B cell (primary cell): ENCODE data around the gene ABLIM3. TPM values are rescaled to one million over a fixed set of nuclear protein-coding genes. Genes with fewer than 3 reads are reported as not detected.

Experiments
- ATAC-seq: fragments of 200-7000 bp; cut with Tn5 transposase; one replicate; pipeline ENCODE4 v1.10.0; 2021; ENCODE audit warnings: low read depth, mild to moderate bottlenecking, moderate number of reproducible peaks, moderate library complexity
- CTCF ChIA-PET: fragments of 350-600 bp; sonication (Branson Sonifier 250); formaldehyde crosslinking; loops from one replicate; lab custom pipeline; 2021; ENCODE audit warnings: antibody characterized with exemption, inconsistent platforms; lab: Charles Lee
- POLR2A ChIA-PET: fragments of 350-600 bp; sonication (Branson Sonifier 250); formaldehyde crosslinking; loops from one replicate; lab custom pipeline; 2021; ENCODE audit warnings: antibody characterized with exemption; lab: Charles Lee
- DNase-seq: peaks from one replicate; pipeline ENCODE4 v3.0.0; 2013
- H2AFZ ChIP-seq: 2 replicates; pipeline ENCODE4 v1.6.1; 2012; ENCODE audit warnings: mild to moderate bottlenecking, low read depth, low read length; ENCODE audit not compliant: insufficient read depth, poor library complexity, severe bottlenecking
- H3K27ac ChIP-seq, 2 donors: 1 replicate in 1 of 2; 2 replicates in 1 of 2; pipeline ENCODE4 v1.5.1; 2012 to 2013; ENCODE audit warnings: low read length in 2 of 2, mild to moderate bottlenecking in 2 of 2, moderate library complexity in 1 of 2
- H3K27me3 ChIP-seq, 4 experiments: fragments of 200-600 bp in 1 of 4; sonication (generic) in 1 of 4; replicated peaks in 1 of 4; 1 replicate in 2 of 4; 2 replicates in 2 of 4; pipeline versions ENCODE4 v1.6.1 to v1.7.0; 2013 to 2016; ENCODE audit warnings: low read length in 3 of 4, mild to moderate bottlenecking in 2 of 4, mixed read lengths in 1 of 4, moderate library complexity in 1 of 4; ENCODE audit not compliant: insufficient read depth in 4 of 4, control insufficient read depth in 3 of 4; ENCODE audit errors: control extremely low read depth in 1 of 4
- H3K36me3 ChIP-seq, 2 experiments: replicated peaks in 1 of 2; 1 replicate in 1 of 2; 2 replicates in 1 of 2; pipeline versions ENCODE4 v1.6.1 to v1.7.1; 2013; ENCODE audit warnings: low read length in 1 of 2; ENCODE audit not compliant: insufficient read depth in 2 of 2, control insufficient read depth in 1 of 2; ENCODE audit errors: control extremely low read depth in 1 of 2, extremely low read depth in 1 of 2
- H3K4me1 ChIP-seq, 2 donors: fragments of 200-600 bp in 1 of 2; sonication (generic) in 1 of 2; 1 replicate in 1 of 2; 2 replicates in 1 of 2; pipeline versions ENCODE4 v1.5.1 to v1.6.1; 2013 to 2017; ENCODE audit warnings: low read length in 2 of 2; ENCODE audit not compliant: control insufficient read depth in 2 of 2, insufficient read depth in 2 of 2
- H3K4me2 ChIP-seq: replicated peaks from 2 replicates; pipeline ENCODE3; 2012; ENCODE audit warnings: mild to moderate bottlenecking, low read depth, low read length; ENCODE audit not compliant: poor library complexity, severe bottlenecking
- H3K4me3 ChIP-seq, 5 experiments: fragments of 200-600 bp in 1 of 5; sonication (generic) in 1 of 5; 1 replicate in 3 of 5; 2 replicates in 2 of 5; pipeline versions ENCODE4 v1.5.1 to v1.7.0; 2011 to 2016; ENCODE audit warnings: low read length in 4 of 5, mild to moderate bottlenecking in 4 of 5, low read depth in 2 of 5, control low read depth in 1 of 5, moderate library complexity in 1 of 5; ENCODE audit not compliant: insufficient read depth in 1 of 5; ENCODE audit errors: control extremely low read depth in 1 of 5, extremely low read depth in 1 of 5
- H3K79me2 ChIP-seq: fragments of 200-600 bp; sonication (generic); one replicate; pipeline ENCODE4 v1.6.0; 2016; ENCODE audit warnings: low read length; ENCODE audit not compliant: control insufficient read depth, insufficient read depth
- H3K9ac ChIP-seq: fragments of 200-600 bp; sonication (generic); 2 replicates; pipeline ENCODE4 v1.6.1; 2017; ENCODE audit warnings: mild to moderate bottlenecking, low read length, moderate library complexity
- H3K9me3 ChIP-seq, 3 donors: one replicate each; pipeline versions ENCODE4 v1.6.1 to v1.7.1; 2013; ENCODE audit warnings: low read length in 2 of 3; ENCODE audit not compliant: control insufficient read depth in 2 of 3, insufficient read depth in 1 of 3; ENCODE audit errors: control extremely low read depth in 1 of 3
- H4K20me1 ChIP-seq: 2 replicates; pipeline ENCODE4 v1.6.0; 2012; ENCODE audit warnings: mild to moderate bottlenecking, low read length; ENCODE audit not compliant: insufficient read depth, control insufficient read depth, poor library complexity, severe bottlenecking
- H3K27ac Mint-ChIP-seq: one replicate; pipeline ENCODE4 v1.8.0; 2021; ENCODE audit warnings: mixed read lengths
- H3K27me3 Mint-ChIP-seq: one replicate; pipeline ENCODE4 v1.8.0; 2021; ENCODE audit warnings: mixed read lengths
- H3K4me1 Mint-ChIP-seq: one replicate; pipeline ENCODE4 v1.8.0; 2021; ENCODE audit warnings: mixed read lengths
- H3K4me3 Mint-ChIP-seq: one replicate; pipeline ENCODE4 v1.8.0; 2021; ENCODE audit warnings: mixed read lengths
- H3K9me3 Mint-ChIP-seq: one replicate; pipeline ENCODE4 v1.8.0; 2022; ENCODE audit warnings: mixed read lengths; ENCODE audit not compliant: insufficient read depth
- CTCF ChIP-seq: fragments of 200-600 bp; IDR thresholded peaks from one replicate; pipeline ENCODE4 v1.8.0; 2022; ENCODE audit warnings: antibody characterized with exemption, mild to moderate bottlenecking
- EZH2 ChIP-seq: IDR thresholded peaks from 2 replicates; pipeline ENCODE4 v1.6.1; 2012; ENCODE audit warnings: borderline replicate concordance, low read depth, mild to moderate bottlenecking, moderate library complexity, low read length; ENCODE audit not compliant: insufficient read depth, poor library complexity, severe bottlenecking
- WGBS: methylation state at CpG from one replicate; pipeline ENCODE4 v1.1.5; 2013; ENCODE audit warnings: missing lambda C conversion rate; ENCODE audit not compliant: insufficient coverage; 5-methylcytosine and 5-hydroxymethylcytosine counted together
- intact Hi-C: fragments of 100-400 bp; cut with micrococcal nuclease; formaldehyde crosslinking; loops from one replicate; pipeline ENCODE4 v1.10.0; 2022
- polyA plus RNA-seq: library from polyadenylated mRNA; depleted of rRNA; stranded (reverse); fragments of >200 nt; gene quantifications from 2 replicates; pipeline ENCODE4 v1.2.3, GENCODE V29; 2012
- total RNA-seq, 2 donors: library from RNA; stranded (reverse); fragments of 120-200 nt in 1 of 2; gene quantifications; 1 replicate in 1 of 2; 2 replicates in 1 of 2; pipeline versions ENCODE4 v1.2.3 to v1.2.4, GENCODE V29; 2013 to 2022

ABLIM3 gene
- total and polyA plus RNA-seq, 2 donors (not counting 1 experiment from before 2014, with no cell fraction given) = not detected

GRCh38 chr5:149268928-149269557 lies 127.8 kb downstream of the ABLIM3 start:
- Histone ChIP-seq H3K4me2 (no peak overlapping the region), H4K20me1 (no peaks in the 10 kb centered on the region), H3K79me2 (no peaks in the 10 kb centered on the region), H2AFZ (no peak overlapping the region), H3K9ac (no peak overlapping the region), H3K9me3 (peaks cover 2 to 57% (median 19%) of the 10 kb centered on the region in 3 donors), H3K27ac (no peak overlapping the region), H3K36me3 (no peaks in the 10 kb centered on the region), H3K4me1 (peaks cover 10 to 12% of the 10 kb centered on the region in 2 donors), H3K27me3 (peaks cover 0 to 38% (median 20%) of the 10 kb centered on the region in 4 experiments), H3K4me3 (no peak overlapping the region)
- peak; percentile 80 for TF ChIP-seq CTCF
- no peak for TF ChIP-seq EZH2
- WGBS = 71% methylated on average over 1 of the region's 6 CpGs
- H3K4me3 Mint-ChIP-seq = no peak overlapping the region
- H3K27ac Mint-ChIP-seq = no peak overlapping the region
- H3K27me3 Mint-ChIP-seq = peaks cover 38% of the 10 kb centered on the region
- POLR2A ChIA-PET = no interaction called here
- H3K9me3 Mint-ChIP-seq = peaks cover 16% of the 10 kb centered on the region
- ATAC-seq (no peak), DNase-seq (peak; percentile 44)
- peaks cover 11% of the 10 kb centered on the region for H3K4me1 Mint-ChIP-seq
- intact Hi-C loops = no loop called here
- CTCF ChIA-PET = interaction anchor here (0.6 to 2.6 kb wide), 5 partner anchors 10 to 825 kb away, joined by 3 to 10 read pairs (median 3); no protein-coding TSS in a partner anchor

GRCh38 chr5:149271195-149271715 lies 130.0 kb downstream of the ABLIM3 start:
- Mint-ChIP-seq H3K4me1 (peaks cover 9% of the 10 kb centered on the region), H3K4me3 (peak overlapping the region; percentile 68), H3K27ac (no peak overlapping the region), H3K9me3 (peaks cover 16% of the 10 kb centered on the region), H3K27me3 (peaks cover 50% of the 10 kb centered on the region)
- H3K4me3 ChIP-seq = peak overlapping the region in 2 of 5 experiments; percentile 8 to 52
- peaks cover 0 to 38% (median 20%) of the 10 kb centered on the region in 4 experiments for H3K27me3 ChIP-seq
- no peak for ATAC-seq
- H3K27ac ChIP-seq = no peak overlapping the region
- H3K36me3 ChIP-seq = no peaks in the 10 kb centered on the region
- intact Hi-C loops = no loop called here
- H3K9me3 ChIP-seq = peaks cover 2 to 49% (median 19%) of the 10 kb centered on the region in 3 donors
- TF ChIP-seq EZH2 (no peak), CTCF (no peak)
- peak overlapping the region; percentile 57 for H3K9ac ChIP-seq
- peak overlapping the region; percentile 84 for H3K4me2 ChIP-seq
- H3K4me1 ChIP-seq = peaks cover 10 to 12% of the 10 kb centered on the region in 2 donors
- ChIA-PET CTCF (no interaction called here), POLR2A (no interaction called here)
- H3K79me2 ChIP-seq = no peaks in the 10 kb centered on the region
- WGBS = 15% methylated on average over 39 of the region's 40 CpGs
- H2AFZ ChIP-seq = peak overlapping the region; percentile 74
- no peaks in the 10 kb centered on the region for H4K20me1 ChIP-seq
- peak; percentile 17 for DNase-seq
